ENCODE measurements around the gene PAQR4.
"Not testable (repeated sequence)": the region's sequence is repeated elsewhere in the genome, so short reads cannot be mapped to it uniquely, and the experiment has no call there.

Gene PAQR4

GRCh38 chr16:2939968-2940367 is 29.2 kb upstream of the PAQR4 start:
- no peak for DNase-seq
- in situ Hi-C loops (cut with MboI; ENCODE audit: low pct_unique_long_range_greater_than_20kb, low sequenced_read_pairs) = no loop called here

GRCh38 chr16:2942045-2942444 is 27.1 kb upstream of the PAQR4 start:
- in situ Hi-C loops (cut with MboI; ENCODE audit: low pct_unique_long_range_greater_than_20kb, low sequenced_read_pairs) = no loop called here
- DNase-seq = no peak

- DNase-seq; in situ Hi-C loops (cut with MboI; ENCODE audit: low pct_unique_long_range_greater_than_20kb, low sequenced_read_pairs): not testable (repeated sequence)
Observed at GRCh38 chr16:2943716-2944115, 25.4 kb upstream of the PAQR4 start.

DNA sequence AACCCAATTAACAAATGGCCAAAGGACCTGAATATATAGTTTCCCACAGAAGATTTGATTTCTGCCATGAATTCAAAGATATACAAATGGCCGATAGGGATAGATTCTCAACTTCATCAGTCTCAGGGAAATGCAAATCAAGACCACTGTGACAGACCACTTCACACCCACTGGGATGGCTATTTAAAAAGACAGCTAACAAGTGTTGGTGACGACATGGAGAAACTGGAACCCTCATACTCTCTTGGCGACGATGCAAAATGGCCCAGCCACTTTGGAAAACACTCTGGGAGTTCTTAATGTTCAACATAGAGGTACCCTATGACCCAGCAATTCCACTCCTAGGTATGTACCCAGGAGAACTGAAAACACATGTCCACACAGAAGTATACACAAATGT is 22.5 kb upstream of the PAQR4 start:
- no peak for DNase-seq

GRCh38 chr16:2948807-2949704 is 20.1 kb upstream of the PAQR4 start:
- DNase-seq = no peak
- in situ Hi-C loops (cut with MboI; ENCODE audit: low pct_unique_long_range_greater_than_20kb, low sequenced_read_pairs) = no loop called here

More for the DNA sequence above, 22.5 kb upstream of the PAQR4 start:
- in situ Hi-C loops (cut with MboI; ENCODE audit: low pct_unique_long_range_greater_than_20kb, low sequenced_read_pairs) = no loop called here

DNA sequence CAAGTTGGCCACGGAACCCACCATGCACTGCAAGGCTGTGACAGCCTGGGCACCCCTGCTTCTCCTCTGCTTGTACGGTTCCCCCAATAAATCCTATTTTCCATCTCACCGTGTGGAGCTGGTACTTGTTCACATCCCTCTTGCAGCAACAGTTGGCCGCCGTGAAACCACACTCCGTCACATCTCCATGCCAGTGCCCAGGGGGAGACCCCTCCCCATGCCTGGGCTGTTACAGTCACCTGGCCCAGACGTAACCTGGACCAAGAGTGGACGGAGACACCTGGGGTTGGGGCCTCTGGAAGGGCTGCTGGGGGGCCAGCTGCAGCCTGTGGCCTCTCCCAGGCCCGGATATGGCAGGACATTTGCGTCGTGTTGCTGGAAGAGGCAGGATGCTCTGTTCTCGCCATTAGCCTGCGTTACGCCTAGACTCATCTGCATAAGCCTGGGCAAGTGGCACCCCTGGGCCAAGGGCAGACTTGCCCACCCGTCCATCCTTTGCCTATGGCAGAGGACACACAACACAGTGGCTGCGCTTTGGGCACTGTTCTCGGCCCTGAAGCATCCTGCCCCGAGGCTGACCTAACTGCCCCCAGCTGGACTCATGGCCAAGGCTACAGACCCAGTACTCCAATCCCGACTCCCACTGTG is 19.3 kb upstream of the PAQR4 start:
- in situ Hi-C loops (cut with MboI; ENCODE audit: low pct_unique_long_range_greater_than_20kb, low sequenced_read_pairs) = no loop called here
- no peak for DNase-seq

DNA sequence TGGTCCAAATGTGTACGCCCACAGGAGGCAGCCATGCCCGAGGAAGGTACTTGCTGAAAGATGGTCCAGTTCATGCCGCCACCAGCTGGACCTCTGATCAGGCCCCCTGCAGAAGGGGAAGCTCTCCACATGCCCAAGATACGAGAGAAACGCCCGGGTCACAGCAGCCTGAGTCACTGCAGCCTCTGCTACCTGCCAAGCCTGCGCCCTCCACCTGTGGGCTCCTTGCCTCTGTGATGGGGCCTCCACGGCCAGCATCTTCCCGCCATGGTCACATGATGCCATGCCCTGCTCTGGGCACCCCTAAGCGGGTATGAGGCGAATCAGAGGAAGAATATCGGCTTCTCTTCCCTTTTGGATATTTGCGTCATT is 18.8 kb upstream of the PAQR4 start:
- in situ Hi-C loops (cut with MboI; ENCODE audit: low pct_unique_long_range_greater_than_20kb, low sequenced_read_pairs) = no loop called here
- no peak for DNase-seq

- in situ Hi-C loops (cut with MboI; ENCODE audit: low pct_unique_long_range_greater_than_20kb, low sequenced_read_pairs) = no loop called here
- no peak for DNase-seq
Observed at GRCh38 chr16:2950773-2951172, 18.4 kb upstream of the PAQR4 start.

- DNase-seq = no peak
Observed at GRCh38 chr16:2952679-2953078, 16.5 kb upstream of the PAQR4 start.

GRCh38 chr16:2953706-2954627 is 15.2 kb upstream of the PAQR4 start:
- in situ Hi-C loops (cut with MboI; ENCODE audit: low pct_unique_long_range_greater_than_20kb, low sequenced_read_pairs) = no loop called here
- DNase-seq = no peak

More at GRCh38 chr16:2952679-2953078, 16.5 kb upstream of the PAQR4 start:
- in situ Hi-C loops (cut with MboI; ENCODE audit: low pct_unique_long_range_greater_than_20kb, low sequenced_read_pairs) = no loop called here

DNA sequence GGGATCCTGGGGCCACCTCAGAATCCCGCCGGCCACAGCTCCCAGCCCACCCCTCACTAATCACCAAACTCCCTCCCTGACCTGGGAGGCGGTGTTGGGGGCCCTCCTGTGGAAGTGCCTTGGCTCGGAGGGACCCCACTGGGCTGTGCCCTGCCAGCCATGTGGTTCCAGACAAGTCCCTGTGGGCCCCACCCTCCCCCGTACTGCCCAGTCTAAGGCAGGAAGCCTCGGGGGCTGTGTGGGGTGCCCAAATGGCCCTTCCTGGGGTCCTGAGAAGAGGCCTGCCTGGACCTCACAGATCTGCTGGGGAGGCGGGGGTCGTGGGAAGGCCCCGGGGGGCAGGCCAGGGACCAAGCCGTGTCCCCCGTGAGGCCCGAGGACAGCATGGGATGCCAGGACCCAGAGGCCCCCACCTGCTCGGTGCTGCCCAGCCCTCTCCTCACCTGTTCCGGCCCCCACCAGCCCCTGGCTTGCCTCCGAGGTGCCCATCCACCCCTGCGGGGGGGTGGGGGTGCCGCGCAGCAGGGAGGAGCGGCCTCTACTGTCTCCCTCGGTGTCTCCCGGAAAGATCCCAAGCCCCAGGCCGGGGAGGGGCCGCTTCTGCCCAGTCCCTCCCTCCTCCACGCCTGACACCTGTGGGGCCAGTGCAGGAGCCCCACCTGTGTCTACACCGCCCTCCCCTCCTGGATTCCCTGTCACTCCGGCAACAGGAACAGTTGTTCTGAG is 14.3 kb upstream of the PAQR4 start:
- DNase-seq = no peak
- in situ Hi-C loops (cut with MboI; ENCODE audit: low pct_unique_long_range_greater_than_20kb, low sequenced_read_pairs) = no loop called here

- in situ Hi-C loops (cut with MboI; ENCODE audit: low pct_unique_long_range_greater_than_20kb, low sequenced_read_pairs) = no loop called here
- no peak for DNase-seq
Observed at GRCh38 chr16:2955438-2955778, 13.7 kb upstream of the PAQR4 start.

DNA sequence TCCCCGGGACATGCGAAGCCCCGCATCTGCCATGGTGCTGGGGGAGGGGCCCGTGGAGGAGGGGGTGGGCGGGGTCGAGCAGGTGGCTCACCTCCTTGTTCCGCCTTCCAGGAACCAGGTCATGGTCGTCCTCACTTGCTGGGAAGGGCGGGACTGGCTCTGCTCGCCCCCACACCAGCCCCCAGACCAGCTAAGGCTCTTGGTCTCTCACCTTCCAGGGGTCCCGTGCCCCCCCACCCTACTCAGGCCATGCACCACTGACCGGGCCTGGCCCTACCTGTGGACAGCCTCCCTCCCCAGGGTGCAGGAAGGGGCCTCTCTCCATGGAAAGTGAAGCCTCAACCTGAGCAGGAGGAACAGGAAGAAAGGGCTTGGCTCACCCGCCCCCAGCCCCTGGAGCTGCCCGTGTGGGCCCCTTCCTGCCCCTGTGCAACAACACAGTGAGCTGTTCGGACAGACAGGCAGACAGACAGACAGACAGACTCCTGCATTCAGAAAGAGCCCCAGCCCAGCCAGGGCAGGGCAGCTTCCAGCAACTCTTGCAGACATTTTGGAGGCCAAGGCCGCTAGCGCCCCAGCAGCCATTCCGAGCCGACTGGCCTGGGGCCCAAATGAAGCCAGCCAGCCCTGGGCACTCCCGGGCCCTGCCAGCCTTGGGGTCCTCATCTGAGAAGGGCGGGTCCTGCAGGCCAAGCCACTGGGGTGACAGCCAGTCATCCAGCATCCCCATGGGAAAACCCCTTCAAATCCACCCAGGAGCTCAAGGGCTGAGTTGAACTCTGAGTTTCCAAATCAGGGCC is 13.2 kb upstream of the PAQR4 start:
- in situ Hi-C loops (cut with MboI; ENCODE audit: low pct_unique_long_range_greater_than_20kb, low sequenced_read_pairs) = no loop called here
- DNase-seq = peak; percentile 60

DNA sequence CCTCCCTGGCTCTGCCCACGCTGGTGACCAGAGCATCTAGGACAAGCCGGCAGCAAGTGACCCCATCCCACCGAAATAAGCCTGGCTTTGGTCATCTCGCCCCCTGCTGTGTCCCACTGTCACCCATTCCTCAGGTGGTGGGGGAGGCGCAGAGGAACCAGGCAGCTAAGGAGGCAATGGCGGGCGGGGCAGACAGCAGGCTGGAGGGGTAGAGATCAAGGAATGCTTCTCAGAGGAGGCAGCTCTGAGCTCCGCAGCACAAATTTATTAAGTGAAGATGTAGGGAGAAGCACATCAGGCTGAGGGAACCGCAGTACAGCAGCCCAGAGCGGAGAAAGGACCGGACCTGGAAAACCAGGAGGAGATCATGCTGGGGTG is 12.6 kb upstream of the PAQR4 start:
- in situ Hi-C loops (cut with MboI; ENCODE audit: low pct_unique_long_range_greater_than_20kb, low sequenced_read_pairs) = no loop called here
- no peak for DNase-seq

GRCh38 chr16:2959206-2959605 is 9.9 kb upstream of the PAQR4 start:
- DNase-seq = no peak
- in situ Hi-C loops (cut with MboI; ENCODE audit: low pct_unique_long_range_greater_than_20kb, low sequenced_read_pairs) = no loop called here

DNA sequence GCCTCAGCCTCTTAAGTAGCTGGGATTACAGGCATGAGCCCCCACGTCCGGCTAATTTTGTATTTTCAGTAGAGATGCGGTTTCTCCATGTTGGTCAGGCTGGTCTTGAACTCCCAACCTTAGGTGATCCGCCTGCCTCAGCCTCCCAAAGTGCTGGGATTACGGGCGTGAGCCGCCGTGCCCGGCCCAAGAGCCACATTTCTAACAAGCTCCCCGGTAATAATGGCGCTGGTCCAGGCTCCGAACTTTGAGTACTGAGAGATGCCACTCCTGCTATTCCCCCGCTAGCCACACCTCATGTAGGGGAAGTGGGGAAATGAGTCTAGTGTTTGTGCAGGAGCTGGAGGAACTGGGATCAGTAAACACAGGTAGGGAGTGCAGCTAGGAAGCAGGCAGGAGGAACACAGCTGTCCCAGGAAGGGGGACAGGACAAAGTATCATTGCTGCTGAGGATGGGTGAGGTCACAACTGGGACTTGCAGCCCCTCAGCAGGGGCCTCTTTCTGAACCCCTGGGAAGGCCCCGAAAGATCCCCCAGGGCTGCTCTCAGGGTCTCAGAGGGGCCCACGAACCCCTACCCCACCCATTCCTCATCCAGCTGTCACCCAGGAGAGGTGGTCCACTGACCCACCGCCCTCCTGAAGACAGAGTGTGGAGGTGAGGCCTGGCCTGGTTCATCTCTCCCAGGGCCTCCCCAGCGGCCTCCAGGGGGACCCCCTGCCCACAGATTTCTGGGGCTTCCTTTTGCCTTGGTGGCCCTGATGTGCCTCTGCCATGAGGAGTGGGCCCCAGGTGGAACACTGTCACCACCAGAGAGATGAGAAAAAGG is 8.8 kb upstream of the PAQR4 start:
- DNase-seq = no peak
- in situ Hi-C loops (cut with MboI; ENCODE audit: low pct_unique_long_range_greater_than_20kb, low sequenced_read_pairs) = no loop called here

DNA sequence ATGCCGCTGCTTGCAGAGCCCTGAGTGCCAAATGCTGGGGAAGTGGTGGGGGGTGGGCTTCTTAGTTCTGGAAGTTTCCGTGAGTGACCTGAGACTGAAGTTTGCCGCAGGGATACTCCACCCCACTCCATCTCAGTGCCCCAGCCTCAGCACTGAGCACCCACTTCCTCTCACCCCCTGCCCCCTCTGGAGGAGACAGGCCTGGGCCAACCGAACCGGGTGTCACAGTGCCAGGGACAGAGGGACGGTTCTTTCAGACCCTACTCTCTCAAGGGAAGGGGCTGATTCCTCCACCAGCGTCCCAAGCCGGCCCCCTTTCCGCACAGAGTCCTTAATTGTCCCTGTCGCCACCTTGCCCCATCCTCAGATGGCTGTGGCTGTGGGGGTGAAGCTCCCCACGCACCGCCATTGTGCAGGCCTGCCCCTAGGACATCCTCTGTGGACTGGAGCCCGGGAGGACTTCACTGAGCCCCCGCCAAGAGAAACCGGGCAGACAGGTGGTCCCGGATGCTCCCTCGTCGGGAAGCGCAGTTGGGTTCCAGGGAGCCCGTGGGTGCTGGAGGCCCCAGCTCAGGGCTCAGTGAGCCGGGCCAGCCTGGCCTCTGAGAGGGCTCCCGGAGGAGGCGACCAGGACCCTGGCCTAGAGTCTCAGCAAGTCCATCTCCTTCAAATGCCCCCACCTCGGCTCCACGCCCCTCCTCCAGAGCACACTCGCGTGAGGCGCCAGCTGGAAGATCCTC is 6.6 kb upstream of the PAQR4 start:
- in situ Hi-C loops (cut with MboI; ENCODE audit: low pct_unique_long_range_greater_than_20kb, low sequenced_read_pairs) = no loop called here
- no peak for DNase-seq
